Heart right ventricle (tissue), 16 donors: ENCODE measurements around the gene SDS. TPM values are rescaled to one million over a fixed set of nuclear protein-coding genes. Genes with fewer than 3 reads are reported as not detected.

Experiments used
- ATAC-seq, 8 donors: fragments of 200-7000 bp; cut with Tn5 transposase; one replicate each; pipeline ENCODE4 v1.9.1; 2020; ENCODE audit warnings: mild to moderate bottlenecking in 8 of 8, moderate library complexity in 8 of 8, moderate number of reproducible peaks in 1 of 8
- DNase-seq, 2 donors: peaks; one replicate each; pipeline ENCODE4 v3.0.0-alpha.2; 2020
- H3K27ac ChIP-seq, 10 donors: fragments of 200-600 bp; sonication (generic) in 2 of 10; one replicate each; pipeline versions ENCODE4 v1.5.0 to v1.8.0; 2020 to 2022; ENCODE audit warnings: mild to moderate bottlenecking in 3 of 10
- H3K27me3 ChIP-seq, 7 donors: fragments of 200-600 bp; one replicate each; pipeline ENCODE4 v1.8.0; 2021 to 2022; ENCODE audit warnings: mild to moderate bottlenecking in 2 of 7
- H3K36me3 ChIP-seq, 9 donors: fragments of 200-600 bp; sonication (generic) in 1 of 9; one replicate each; pipeline versions ENCODE4 v1.5.0 to v1.8.0; 2020 to 2022; ENCODE audit warnings: mild to moderate bottlenecking in 2 of 9
- H3K4me1 ChIP-seq, 9 donors: fragments of 200-600 bp; sonication (generic) in 1 of 9; one replicate each; pipeline versions ENCODE4 v1.5.0 to v1.8.0; 2020 to 2022; ENCODE audit warnings: mild to moderate bottlenecking in 4 of 9
- H3K4me3 ChIP-seq, 10 donors: fragments of 200-600 bp; sonication (generic) in 2 of 10; one replicate each; pipeline versions ENCODE4 v1.5.0 to v1.8.0; 2020 to 2022; ENCODE audit warnings: mild to moderate bottlenecking in 7 of 10, moderate library complexity in 2 of 10
- H3K9me3 ChIP-seq, 11 donors: fragments of 200-600 bp in 10 of 11; sonication (generic) in 2 of 11; one replicate each; pipeline versions ENCODE4 v1.5.0 to v1.8.0; 2013 to 2022; ENCODE audit warnings: mild to moderate bottlenecking in 2 of 11, control low read depth in 1 of 11, moderate library complexity in 1 of 11
- WGBS, 2 donors: extraction: QIAGEN DNeasy Blood & Tissue Kit; methylation state at CpG; one replicate each; pipeline ENCODE4 v1.1.7; 2013; ENCODE audit warnings: inconsistent platforms in 1 of 2; 5-methylcytosine and 5-hydroxymethylcytosine counted together
- intact Hi-C, 10 donors: fragments of 100-400 bp; cut with DNase I; formaldehyde crosslinking; loops; one replicate each; pipeline versions ENCODE4 v1.11.1 to v1.14.2; 2022
- polyA plus RNA-seq, 2 donors: library from polyadenylated mRNA; stranded (reverse); fragments of 200-250 nt; gene quantifications; one replicate each; pipeline ENCODE4 v1.2.3, GENCODE V29; 2013
- total RNA-seq, 10 donors: library from RNA; stranded (reverse); fragmentation: NEBNext Ultra II Directional in 3 of 10; extraction: Animal tissue kit (Norgen Biotek cat#: 25700) in 3 of 10; gene quantifications; one replicate each; pipeline versions ENCODE4 v1.2.1 to v1.2.4, GENCODE V29; 2021 to 2023
- TF ChIP-seq, protein P1 (sequence below), 9 donors: fragments of 200-600 bp; sonication (generic) in 2 of 9; IDR thresholded peaks; one replicate each; pipeline versions ENCODE4 v1.5.0 to v1.8.0; 2021 to 2022; ENCODE audit warnings: antibody characterized with exemption in 9 of 9, mild to moderate bottlenecking in 5 of 9, moderate library complexity in 1 of 9
- donor health status: Arrhythmogenic right ventricular cardiomyopathy.
- donor health status: ischemic (EF 13 %, LVEDD 7.1; RV severe dilation, severe dysfunction).
- donor health status: healthy with polysubstance abuse.
- donor health status: DM: no; HTN: yes; CAD: no.
- donor health status: DM: no; HTN: no; CAD: no.
- donor health status: ischemic (EF 25% LVEDD 6.9; RV normal size, moderate dysfunction).
- donor health status: ischemic (EF 25% LVEDD 5.7; RV mildly dilated, moderate dysfunction).
- donor health status: healthy.
- donor health status: DM: yes; HTN: yes; CAD: no.
- donor health status: Ischemic cardiomyopathy.
- donor health status: ischemic (EF 35%, LVEDD 5.7; RV mildly dilated, moderate dysfunction).
- donor health status: nonischemic (EF 11% LVEDD 7.7; RV severe dilation, severe dysfunction).
- donor health status: DM: yes; HTN: yes; CAD: no.
- donor health status: PGD.
- donor health status: ischemic (EF 29% LVEDD 5.4; RV normal size, mild dysfunction).
- donor health status: nonischemic (EF 23%, LVEDD 6.1; RV moderate dilation, normal function).

The SDS gene
- total and polyA plus RNA-seq, 12 donors: 0.18 to 1.6 (median 0.33) TPM; not detected in 7

DNA sequence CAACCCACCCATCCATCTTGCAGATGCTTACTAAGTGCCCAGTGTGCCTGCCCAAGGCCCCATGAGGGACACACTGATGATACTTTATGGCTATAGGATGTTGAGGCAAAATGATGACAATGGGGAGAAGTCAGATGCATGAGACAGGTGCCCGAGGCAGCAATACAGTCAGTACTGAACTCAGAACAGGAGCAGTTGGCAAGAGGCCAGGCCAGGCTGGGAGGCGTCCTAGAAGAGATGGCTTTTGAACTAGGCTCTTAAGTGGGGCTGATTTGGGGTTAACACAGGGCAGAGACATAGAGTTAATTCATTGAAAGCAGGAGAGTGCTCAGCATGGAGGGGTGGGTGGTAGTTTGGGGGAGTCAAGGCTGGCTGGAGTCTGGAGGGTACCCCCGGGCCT is 29.7 kb downstream of the SDS start:
- H3K27me3 ChIP-seq: no peaks in the 10 kb centered on the region
- ATAC-seq (no peak), DNase-seq (no peak)
- 89% methylated on average over 3 of the region's 3 CpGs for WGBS, 2 donors
- peaks cover 0 to 85% (median 38%) of the 10 kb centered on the region in 9 donors for H3K36me3 ChIP-seq
- intact Hi-C loops: no loop called here
- no peak overlapping the region for H3K4me3 ChIP-seq
- TF ChIP-seq, protein P1, sequence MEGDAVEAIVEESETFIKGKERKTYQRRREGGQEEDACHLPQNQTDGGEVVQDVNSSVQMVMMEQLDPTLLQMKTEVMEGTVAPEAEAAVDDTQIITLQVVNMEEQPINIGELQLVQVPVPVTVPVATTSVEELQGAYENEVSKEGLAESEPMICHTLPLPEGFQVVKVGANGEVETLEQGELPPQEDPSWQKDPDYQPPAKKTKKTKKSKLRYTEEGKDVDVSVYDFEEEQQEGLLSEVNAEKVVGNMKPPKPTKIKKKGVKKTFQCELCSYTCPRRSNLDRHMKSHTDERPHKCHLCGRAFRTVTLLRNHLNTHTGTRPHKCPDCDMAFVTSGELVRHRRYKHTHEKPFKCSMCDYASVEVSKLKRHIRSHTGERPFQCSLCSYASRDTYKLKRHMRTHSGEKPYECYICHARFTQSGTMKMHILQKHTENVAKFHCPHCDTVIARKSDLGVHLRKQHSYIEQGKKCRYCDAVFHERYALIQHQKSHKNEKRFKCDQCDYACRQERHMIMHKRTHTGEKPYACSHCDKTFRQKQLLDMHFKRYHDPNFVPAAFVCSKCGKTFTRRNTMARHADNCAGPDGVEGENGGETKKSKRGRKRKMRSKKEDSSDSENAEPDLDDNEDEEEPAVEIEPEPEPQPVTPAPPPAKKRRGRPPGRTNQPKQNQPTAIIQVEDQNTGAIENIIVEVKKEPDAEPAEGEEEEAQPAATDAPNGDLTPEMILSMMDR (IDR thresholded peaks at IDR 0.05): no peak
- peaks cover 0 to 8% (median 0%) of the 10 kb centered on the region in 11 donors for H3K9me3 ChIP-seq
- no peaks in the 10 kb centered on the region for H3K4me1 ChIP-seq
- no peak overlapping the region for H3K27ac ChIP-seq

DNA sequence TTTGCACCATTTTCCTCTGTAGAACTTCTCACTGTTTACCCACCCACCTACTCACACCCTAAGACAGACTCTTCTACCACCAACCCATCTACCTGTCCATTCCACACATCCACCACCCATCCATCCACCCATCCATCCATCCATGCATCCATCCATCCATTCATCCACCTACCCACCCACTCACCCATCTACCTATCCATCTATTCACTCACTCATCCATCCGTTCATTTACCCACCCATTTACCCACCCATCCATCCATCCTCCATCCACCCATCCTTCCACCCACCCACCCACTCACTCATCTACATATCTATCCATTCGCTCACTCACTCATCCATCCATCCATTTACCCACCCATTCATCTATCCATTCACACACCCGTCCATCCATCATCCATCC is 30.2 kb downstream of the SDS start:
- WGBS, 2 donors: 98 to 100% methylated on average over 3 of the region's 3 CpGs
- no peak overlapping the region for H3K4me3 ChIP-seq
- no peaks in the 10 kb centered on the region for H3K27me3 ChIP-seq
- DNase-seq (no peak), ATAC-seq (no peak)
- H3K27ac ChIP-seq: no peak overlapping the region
- H3K9me3 ChIP-seq: peaks cover 0 to 8% (median 0%) of the 10 kb centered on the region in 11 donors
- H3K36me3 ChIP-seq: peaks cover 0 to 85% (median 40%) of the 10 kb centered on the region in 9 donors
- peaks cover 0 to under 1% (median 0%) of the 10 kb centered on the region in 9 donors for H3K4me1 ChIP-seq
- intact Hi-C loops: no loop called here
- TF ChIP-seq, protein P1 (IDR thresholded peaks at IDR 0.05): no peak

DNA sequence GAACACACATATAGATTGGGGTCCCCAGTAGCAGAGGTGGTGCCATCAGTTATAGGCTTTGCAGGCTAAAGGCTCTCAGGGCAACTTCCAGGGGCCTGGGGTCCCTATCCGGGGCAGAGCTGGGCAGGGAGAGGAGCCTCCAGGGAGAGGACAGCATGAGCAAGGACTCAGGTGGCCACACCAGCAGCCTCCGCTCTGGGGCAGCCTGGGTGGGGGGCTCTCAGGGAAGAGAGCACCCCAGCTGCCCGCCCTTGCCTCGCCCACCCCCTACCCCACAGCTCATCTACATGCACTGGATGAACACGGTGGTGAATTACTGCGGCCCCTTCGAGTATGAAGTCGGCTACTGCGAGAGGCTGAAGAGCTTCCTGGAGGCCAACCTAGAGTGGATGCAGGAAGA is 31.3 kb downstream of the SDS start:
- Histone ChIP-seq H3K36me3 (peaks cover 0 to 79% (median 29%) of the 10 kb centered on the region in 9 donors), H3K4me1 (peaks cover 0 to 12% (median 5%) of the 10 kb centered on the region in 9 donors), H3K27me3 (no peaks in the 10 kb centered on the region), H3K27ac (no peak overlapping the region), H3K4me3 (no peak overlapping the region), H3K9me3 (peaks cover 0 to 8% (median 0%) of the 10 kb centered on the region in 11 donors)
- intact Hi-C loops: no loop called here
- WGBS, 2 donors: 96 to 97% methylated on average over 9 of the region's 9 CpGs
- ATAC-seq: peak in 1 of 8 donors; percentile 14
- DNase-seq: no peak
- TF ChIP-seq, protein P1 (IDR thresholded peaks at IDR 0.05): no peak

DNA sequence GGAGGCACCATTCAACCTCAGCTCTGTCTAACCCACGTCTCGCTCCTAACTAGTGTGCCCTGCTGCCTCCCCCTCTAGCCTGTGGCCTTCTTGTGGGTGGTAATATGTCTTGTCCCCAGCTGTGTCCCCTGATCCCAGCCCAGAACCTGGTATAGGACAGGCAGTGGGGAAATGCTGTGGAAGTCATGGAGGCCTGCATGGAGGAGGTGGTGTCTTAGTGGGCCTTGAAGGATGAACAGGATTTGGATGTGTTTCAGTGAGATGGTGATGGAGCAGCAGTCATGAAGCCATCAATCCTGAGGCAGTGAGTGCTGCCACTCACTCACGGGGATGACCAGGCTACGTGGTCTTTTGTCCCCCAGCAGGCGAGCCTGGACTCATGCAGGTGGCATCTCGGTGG is 31.9 kb downstream of the SDS start:
- H3K27ac ChIP-seq: no peak overlapping the region
- intact Hi-C loops: no loop called here
- DNase-seq: no peak
- 97 to 99% methylated on average over 6 of the region's 6 CpGs for WGBS, 2 donors
- H3K4me1 ChIP-seq: peaks cover 0 to 17% (median 9%) of the 10 kb centered on the region in 9 donors
- H3K4me3 ChIP-seq: no peak overlapping the region
- TF ChIP-seq, protein P1 (IDR thresholded peaks at IDR 0.05): no peak
- H3K36me3 ChIP-seq: peaks cover 0 to 74% (median 26%) of the 10 kb centered on the region in 9 donors
- no peak for ATAC-seq
- no peaks in the 10 kb centered on the region for H3K27me3 ChIP-seq
- H3K9me3 ChIP-seq: peaks cover 0 to 8% (median 0%) of the 10 kb centered on the region in 11 donors
